ENCODE data around the gene ILF3.

The ILF3 gene

DNA sequence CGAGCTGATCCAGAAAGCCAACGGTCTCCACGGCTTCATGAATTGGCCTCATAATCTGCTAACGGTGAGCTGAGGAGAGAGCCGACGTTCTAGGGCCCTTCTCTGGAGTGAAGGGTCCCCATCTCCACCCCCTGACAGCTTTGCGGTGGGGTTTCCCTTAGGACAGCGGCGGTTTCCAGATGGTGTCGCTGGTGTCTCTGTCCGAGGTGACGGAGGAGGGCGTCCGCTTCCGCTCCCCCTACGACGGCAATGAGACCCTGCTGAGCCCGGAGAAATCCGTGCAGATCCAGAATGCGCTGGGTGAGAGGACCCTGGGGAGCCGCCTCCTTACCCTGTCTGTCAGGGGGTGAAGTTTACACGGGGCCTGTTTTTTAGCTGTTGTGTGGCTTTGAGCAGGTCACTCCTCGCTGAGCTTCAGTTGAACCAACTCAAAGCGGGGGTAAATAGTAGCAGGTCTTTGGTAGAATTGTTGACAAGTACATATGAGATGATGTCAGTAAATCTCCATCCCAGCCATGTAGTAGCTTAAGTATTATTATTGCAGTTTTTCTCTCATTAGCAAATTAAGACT, 47.9 kb downstream of the ILF3 start:
- no peak for DNase-seq

DNA sequence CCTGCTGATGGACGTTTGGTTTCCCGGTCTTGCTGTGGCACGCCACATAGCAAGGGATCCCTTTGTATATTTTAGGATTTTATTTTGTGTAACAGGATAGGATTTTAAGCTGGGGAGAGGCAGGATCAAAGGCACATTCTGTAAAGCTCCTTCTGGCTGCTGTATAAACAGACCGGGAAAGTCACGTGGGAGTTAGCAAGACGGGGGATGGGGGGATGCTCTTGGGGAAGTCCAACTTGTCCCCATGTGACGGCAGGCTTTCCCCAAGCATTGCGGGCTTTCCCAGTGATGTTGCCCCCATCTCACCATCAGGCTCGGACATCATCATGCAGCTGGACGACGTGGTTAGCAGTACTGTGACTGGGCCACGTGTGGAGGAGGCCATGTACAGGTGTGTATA, 52.8 kb downstream of the ILF3 start:
- no peak for DNase-seq

DNA sequence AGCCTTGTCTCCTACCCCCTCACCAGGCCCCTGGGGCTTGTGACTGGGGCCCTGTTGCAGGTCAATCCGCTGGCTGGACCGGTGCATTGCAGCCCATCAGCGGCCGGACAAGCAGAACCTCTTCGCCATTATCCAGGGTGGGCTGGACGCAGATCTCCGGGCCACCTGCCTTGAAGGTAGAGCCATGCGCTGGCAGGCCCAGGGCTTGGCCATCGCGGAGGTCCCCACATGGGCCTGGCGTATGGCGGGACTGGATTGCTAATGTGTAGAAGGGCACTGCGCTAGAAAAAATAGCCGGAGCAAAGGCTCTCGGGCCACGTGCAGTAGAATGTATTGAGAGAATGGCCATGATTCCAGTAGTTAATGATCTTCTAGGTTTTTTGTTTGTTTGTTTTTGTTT, 53.3 kb downstream of the ILF3 start:
- DNase-seq: no peak

DNA sequence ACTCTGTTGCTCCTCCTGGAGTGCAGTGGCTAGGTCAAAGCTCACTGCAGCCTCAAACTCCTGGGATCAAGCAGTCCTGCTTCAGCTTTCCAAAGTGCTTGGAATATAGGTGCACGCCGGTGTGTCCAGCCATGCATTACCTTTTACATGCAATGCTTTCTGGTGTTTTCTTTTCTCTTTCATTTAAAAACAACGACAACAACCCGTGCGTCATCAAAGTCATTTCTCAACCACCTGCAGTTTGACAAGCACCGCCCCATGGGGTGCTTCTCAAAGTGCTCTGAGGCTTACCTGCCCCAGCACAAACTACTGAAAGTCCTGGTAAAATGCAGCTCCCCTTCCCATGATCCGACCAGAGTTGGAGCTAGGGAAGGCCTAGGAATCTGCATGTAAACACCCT, 54.1 kb downstream of the ILF3 start:
- DNase-seq: no peak

DNA sequence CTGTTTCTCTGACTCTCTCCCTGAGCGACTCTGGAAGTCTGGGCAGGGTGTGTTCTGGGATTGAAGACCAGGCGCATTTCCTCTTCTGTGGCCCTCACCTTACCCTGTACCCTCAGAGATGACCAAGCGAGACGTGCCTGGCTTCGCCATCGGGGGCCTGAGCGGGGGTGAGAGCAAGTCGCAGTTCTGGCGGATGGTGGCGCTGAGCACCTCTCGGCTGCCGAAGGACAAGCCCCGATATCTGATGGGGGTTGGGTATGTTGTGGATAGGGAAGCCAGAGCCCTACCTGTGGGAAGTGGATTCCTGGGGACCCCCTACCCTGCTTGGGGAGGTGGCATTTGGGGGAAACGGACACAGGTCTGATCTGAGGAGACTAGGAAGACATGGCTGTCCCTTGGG, 57.9 kb downstream of the ILF3 start:
- no peak for DNase-seq

DNA sequence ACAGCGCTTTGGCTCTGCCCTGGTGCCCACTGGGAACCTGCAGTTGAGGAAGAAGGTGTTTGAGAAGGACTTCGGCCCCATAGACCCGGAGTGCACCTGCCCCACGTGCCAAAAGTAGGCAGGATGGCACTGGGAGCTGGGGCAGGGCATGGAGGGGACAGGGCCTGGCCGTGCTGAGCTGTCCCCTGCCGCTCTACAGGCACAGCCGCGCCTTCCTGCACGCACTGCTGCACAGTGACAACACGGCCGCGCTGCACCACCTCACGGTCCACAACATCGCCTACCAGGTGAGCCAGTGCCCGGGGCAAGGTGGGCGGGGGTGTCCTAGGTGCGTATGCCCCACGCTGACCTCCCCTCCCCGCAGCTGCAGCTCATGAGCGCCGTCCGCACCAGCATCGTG, 58.6 kb downstream of the ILF3 start:
- DNase-seq: no peak

DNA sequence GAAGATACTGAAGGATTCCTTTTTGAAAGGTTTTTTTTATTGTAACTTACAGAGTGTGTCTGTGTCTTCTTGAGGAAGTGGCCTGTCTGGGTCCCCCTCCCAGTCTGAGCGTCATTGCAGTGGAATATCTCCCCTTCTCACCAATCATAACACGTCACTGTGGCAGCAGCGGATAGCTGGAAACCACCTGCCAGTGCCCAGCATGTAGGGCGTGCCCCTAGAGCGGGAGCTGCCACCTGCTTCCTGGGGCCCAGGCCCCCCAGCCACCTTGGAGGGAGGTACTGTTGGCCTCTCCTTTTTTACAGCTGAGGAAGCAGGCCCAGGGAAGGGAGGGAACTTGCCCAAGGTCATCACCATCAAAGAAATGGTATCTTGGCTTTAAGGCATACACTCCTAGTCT, 59.2 kb downstream of the ILF3 start:
- DNase-seq: no peak

DNA sequence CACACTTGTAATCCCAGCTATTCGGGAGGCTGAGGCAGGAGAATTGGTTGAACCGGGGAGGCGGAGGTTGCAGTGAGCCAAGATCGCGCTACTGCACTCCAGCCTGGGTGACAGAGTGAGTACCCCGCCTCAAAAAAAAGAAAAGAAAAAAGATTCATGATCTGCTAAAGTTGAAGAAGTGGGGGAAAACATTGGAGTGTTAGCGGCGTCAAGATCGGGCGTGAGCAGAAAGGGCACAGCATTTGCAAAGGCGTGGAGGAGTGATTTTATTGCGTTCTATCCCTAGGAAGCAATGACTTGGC, 62.9 kb downstream of the ILF3 start:
- DNase-seq: no peak

DNA sequence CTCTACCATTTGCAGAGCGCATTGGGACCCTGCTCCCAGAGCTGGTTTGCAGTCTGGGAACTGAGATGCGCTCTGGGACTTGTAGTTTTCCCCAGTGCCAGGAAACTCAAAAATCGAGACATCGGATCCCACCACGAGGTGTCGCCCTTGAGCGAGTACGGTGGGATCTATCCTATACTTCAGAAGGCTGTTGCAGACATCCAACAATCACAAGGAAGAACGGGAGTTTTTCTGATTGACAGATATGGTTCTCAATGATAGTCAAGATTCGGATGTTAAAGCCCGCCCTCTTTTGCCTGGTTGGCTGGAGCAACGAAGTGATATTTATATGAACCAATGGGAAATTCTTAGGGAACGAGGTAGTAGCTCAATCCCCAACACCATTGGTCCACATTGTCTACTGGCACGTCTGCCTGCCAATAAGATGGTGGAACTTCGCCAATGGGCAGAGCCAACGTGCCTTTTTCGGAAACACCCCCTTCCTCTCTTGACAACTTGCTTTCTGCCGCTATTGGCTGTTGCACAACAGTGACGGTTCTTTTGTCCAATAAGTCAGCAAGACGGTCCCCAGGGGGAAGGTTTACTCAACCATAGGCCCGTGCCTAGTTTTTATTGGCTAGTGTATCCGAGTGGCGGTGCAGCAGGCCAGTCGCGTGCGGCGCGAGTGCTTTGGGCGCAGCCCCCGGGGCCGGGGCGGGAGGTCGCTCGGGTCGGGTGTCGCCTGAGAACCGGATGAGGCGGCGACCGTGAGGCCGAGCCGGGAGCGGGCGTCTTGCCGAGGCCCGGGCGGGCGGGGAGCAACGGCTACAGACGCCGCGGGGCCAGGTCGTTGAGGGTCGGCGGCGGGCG, 63.4 kb downstream of the ILF3 start, which contains the start of gene DNM2:
Gene DNM2 (plus strand): TSS at position 724 of the 849 bp plus-strand sequence. CDS start 164 bp downstream, outside the sequence.
- peak; percentile 100 for DNase-seq

DNA sequence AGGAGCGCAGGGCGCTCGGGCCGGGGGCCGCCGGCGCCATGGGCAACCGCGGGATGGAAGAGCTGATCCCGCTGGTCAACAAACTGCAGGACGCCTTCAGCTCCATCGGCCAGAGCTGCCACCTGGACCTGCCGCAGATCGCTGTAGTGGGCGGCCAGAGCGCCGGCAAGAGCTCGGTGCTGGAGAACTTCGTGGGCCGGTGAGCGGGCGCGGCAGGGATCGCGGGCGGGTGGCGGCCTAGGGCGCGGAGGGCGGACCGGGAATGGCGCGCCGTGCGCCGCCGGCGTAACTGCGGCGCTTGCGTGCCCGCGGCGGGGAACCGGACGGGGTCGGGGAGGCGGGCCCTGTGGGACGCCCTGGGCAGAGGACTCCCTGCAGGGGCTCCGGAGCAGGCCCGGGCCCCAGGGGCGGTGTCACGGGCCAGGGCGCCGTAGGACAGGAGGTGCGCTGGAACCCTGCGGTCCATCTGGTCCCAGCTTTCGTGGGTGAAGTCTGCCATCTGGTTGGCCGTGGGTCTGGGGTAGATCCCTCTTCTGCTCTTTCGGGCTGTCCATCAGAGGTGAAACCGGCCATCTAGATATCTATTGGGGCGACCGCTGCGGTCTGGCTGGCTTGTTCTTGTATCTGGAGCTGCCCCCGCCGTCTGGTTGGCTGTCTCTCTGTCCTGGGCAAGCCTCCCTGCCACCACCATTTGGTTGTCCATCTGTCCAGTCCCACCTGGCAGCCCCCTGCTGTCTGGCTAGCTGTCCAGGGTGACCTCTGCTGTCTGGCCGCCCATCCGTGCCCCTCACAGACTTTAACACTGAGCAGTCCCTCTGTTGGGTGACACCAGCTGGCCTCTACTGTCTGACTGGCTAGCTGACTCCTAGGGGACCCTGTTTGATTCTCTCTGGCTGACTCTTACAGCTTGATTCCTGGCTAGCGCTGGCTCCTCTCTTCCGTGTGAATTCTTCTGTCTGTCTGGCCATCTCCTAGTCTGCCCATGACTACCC, 64.4 kb downstream of the ILF3 start:
- peak in 1 of 2 experiments; percentile 14 for DNase-seq

DNA sequence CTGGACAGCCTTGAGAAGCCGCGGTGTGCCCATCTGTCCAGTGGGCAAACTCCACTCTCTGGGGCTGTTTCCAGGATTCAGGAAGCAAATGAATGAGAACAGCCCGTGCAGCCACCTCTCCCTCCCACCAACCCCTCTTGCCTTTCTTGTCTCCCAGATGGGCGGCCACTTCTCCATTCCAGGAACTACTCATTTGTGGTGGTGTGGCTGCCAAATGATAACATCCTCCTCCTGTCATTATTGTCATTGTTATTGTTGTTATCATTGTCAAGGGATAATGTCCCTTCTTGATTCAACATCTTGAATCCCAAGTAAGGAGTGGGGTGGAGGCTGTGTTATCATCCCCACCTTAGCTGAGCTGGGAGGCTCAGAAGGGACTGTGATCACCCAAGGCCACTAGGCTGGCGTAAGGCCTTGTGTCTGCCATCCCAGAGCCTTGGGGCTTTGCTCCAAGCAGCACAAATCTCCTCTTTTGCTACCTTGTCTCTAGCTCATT, 65.4 kb downstream of the ILF3 start:
- no peak for DNase-seq

DNA sequence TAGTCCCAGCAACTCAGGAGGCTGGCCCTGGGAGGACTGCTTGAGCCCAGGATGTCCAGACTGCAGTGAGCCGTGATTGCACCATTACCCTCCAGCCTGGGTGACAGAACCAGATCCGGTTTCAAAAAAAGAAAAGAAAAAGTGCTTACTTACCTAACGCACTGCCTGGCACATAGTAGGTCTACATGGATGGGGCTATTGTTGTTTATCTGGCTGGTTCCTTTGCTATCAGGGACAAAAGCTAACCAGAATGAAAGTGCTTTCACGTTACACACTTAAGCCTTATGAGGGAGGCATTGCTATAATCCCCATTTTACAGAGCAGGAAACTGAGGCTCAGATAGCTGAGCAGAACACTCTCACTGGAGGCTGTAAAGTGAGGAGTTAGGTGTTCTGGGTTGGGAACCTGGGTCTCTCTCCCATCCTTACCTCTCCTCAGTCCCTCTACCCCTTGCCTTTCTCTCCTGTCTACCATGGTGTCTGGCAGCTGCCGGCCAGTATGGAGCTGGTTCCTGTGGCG, 66.5 kb downstream of the ILF3 start:
- no peak for DNase-seq

DNA sequence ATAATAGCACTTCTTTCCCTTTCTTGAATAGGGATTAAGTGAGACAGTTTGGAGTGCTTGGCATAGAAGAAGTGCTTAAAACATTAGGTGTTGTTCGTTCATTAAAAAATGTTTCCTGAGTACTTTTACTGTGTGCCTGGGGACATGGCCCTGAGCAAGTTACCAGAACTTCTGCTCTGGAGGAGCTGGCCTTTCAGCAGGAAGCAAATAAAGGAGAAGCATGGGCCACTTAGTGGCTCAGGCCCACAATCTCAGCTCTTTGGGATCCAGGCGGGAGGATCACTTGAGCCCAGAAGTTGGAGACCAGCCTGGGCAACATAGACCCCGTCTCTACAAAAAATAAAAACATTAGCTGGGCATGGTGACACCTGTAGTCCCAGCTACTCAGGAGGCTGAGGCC, 69.4 kb downstream of the ILF3 start:
- DNase-seq: no peak

DNA sequence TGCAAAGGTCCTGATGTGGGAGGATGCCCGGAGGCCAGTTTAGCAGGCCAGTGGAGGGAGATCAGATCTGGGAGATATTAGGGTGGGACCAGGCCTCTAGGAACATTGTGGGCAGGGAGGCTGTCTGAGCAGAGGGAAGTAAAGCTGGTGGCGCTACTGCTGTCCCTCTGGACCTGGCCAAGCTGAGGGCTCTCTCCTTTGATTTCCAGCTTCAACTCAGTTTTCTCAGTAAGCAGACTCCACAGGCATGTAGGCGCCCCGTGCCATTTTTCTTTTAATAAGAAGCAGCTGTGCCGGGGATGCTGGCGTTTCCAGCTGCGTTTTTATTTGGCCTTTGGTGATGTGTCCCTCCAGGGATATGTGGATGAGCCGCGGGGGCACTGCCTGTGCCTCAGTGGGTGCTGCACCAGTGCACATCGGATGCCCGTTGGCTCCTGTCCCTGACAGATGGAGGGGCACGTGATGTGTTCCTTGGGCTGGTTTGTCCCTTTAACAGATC, 70.5 kb downstream of the ILF3 start:
- DNase-seq: no peak

DNA sequence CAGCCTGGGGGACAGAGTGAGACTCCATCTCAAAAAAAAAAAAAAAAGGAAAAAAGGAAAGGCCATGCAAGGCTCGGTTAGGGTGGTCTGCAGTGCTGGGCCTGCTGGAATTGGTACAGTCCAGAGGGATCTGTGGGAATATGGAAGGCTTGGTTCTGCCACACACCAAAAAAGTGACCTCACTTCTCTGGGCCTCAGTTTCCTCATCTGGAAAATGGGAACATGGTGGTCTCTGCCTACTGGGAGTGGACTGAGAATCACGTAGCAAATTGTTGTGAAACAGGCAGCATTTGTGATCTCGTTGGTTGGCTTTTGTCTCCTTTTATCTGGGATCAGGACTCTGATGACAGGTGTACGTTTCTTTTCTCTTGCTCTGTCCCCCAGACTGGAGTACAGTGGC, 71.3 kb downstream of the ILF3 start:
- DNase-seq: no peak

DNA sequence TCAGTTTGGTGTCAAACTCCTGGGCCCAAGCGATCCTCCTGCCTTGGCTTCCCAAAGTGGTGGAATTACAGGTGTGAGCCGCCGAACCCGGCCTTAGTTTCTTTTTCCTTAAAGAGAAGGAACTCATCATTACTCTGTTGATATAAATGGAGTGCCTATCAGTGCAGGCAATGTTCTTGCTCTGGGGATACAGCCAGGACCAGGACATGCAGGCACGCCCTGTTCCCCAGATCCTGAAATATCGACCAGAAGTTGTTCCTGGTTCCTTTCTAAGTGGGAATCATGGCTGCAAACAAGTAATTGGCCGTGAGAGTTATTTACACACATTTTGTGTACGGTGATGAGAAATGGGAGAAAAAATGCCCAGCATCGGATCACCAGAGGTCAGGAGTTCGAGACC, 72.1 kb downstream of the ILF3 start:
- DNase-seq: no peak

DNA sequence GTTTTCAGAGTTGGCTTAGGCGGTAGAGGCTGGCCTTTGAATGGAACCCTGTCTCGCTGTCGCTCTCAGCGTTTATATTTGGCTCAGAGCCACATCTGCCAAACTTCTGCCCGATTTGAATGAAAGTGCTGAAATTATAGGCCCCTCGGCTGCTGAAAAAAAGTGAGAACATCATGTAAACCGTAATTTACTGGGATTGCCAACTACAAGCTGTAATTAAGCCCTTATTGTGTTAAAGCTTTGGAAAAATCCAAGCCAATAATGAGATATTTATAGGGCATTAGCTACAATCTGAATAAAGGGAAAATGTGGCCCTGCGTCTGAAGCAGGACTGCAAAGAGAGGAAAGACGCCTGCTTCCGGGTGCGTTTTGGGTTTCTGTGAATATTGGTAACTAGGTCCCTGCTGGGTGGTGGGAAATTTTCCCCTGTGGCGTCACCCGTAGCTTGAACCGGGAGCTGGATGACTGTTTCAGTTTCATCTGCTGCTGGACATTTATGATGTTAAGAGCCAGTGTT, 73.6 kb downstream of the ILF3 start:
- DNase-seq: no peak

DNA sequence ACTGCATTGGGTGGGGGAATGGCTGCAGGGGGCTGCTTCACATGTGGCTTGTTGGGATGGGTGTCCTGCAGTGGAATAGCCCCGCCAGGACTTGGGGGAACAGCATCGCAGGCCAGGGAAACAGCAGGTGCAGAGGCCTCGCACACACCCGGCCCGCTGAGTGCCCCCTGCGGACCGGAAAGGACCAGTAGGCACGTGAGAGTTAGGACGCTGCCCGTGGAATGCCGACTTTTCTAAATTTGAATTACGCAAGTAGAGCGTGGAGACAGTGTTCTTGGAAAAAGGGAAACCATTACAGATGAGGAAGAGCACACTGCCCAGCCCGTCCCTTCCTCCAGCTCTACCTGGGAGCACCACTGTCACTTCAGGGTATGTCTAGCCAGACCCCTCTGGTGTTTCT, 75.3 kb downstream of the ILF3 start:
- DNase-seq: no peak

DNA sequence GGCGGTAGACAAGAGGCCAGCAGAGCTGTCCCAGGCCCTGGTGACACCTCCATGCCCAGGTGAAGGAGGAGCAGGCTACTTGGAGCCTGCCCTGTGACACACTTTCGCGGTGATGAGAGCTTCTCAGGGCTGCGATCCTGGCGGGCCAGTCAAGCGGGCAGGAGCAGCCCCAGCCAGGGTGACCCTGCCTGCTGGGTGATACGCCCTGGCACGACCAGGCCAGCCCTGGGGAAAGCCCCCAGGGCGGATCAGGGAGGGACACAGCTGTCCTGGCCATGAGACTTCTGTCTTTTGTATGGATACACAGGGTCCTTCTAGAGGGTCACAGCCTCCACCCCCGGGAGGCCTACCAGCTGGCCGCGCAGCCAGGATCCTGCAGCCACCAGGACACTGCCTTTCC, 76.8 kb downstream of the ILF3 start:
- DNase-seq: no peak

DNA sequence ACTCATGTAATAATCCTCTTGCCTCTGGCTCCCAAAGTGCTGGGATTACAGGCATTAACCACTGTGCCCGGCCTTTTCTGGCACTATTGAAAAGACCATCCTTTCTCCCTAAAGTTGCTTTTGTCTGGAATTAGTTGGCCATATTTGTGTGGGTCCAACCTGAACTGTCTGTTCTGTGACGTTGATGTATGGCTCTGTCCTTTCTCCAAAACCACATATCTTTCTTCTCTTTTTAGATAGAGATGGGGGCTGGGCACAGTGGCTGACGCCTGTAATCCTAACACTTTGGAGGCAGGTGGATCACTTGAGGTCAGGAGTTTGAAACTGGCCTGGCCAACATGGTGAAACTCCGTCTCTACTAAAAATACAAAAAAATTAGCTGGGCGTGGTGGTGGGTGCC, 81.6 kb downstream of the ILF3 start:
- DNase-seq: no peak

DNA sequence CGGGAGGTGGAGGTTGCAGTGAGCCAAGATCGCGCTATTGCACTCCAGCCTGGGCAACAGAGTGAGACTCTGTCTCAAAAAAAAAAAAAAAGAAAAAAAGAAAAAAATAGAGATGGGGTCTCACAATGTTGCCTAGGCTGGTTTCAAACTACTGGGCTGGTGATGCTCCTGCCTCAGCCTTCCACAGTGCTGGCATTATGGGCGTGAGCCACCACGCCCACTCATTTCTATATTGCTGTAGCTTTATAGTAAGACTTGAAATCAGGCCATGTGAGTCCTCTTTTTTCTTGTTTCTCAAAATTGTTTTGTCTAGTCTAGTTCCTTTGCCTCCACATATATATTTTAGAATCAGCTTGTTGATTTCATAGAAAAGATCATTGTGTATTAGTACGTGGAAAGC, 82.0 kb downstream of the ILF3 start:
- DNase-seq: no peak

DNA sequence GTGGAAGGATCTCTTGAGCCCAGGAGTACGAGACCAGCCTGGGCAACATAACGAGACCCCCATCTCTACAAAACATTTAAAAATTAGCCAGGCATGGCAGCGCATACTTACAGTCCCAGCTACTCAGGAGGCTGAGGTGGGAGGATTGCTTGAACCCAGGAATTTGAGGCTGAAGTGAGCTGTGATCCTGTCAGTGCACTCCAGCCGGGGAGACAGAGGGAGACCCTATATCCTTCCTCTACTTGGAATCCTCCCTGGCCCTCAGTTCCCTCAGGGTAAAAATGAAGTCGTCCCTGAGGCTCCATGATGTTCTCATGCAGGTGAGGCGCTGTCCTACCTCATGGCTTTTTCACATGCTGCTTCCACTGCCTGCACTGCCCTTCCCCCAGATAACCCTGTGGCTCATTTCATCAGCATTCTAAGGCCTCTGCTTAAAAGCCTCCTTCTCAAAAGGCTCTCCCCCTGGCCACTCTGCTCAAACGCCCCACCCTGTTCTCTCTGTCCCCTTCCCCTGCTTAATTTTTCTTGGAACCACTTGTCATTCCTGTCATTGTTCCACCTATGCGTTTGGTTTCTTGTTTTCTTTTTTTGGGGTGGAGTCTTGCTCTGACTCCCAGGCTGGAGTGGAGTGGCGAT, 82.9 kb downstream of the ILF3 start:
- no peak for DNase-seq

Data from SW 1271 (cell line).